Measurements from ENCODE around the gene RASSF3.

DNA sequence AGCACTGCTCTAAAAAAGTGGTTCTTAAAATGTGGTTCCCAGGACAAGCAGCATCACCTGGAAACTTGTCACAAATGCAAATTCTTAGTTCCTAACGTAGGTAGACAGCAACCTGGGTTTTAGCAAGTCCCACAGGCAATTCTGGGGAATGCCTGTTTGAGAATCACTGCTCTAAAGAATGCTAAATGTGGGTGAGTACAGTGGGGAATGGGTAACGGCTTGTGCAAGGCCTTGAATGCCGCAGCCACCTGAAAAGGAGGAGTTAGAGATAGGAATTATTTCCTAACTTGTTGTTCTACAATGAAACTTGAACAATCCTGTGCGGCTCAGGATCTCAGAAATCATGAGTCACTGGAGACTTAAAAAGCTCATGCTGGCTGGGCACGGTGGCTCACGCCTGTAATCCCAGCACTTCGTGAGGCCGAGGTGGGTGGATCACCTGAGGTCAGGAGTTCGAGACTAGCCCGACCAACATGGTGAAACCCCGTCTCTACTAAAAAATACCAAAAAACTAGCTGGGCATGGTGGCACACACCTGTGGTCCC is 114.0 kb downstream of the RASSF3 start:
- TF ChIP-seq, protein P1, sequence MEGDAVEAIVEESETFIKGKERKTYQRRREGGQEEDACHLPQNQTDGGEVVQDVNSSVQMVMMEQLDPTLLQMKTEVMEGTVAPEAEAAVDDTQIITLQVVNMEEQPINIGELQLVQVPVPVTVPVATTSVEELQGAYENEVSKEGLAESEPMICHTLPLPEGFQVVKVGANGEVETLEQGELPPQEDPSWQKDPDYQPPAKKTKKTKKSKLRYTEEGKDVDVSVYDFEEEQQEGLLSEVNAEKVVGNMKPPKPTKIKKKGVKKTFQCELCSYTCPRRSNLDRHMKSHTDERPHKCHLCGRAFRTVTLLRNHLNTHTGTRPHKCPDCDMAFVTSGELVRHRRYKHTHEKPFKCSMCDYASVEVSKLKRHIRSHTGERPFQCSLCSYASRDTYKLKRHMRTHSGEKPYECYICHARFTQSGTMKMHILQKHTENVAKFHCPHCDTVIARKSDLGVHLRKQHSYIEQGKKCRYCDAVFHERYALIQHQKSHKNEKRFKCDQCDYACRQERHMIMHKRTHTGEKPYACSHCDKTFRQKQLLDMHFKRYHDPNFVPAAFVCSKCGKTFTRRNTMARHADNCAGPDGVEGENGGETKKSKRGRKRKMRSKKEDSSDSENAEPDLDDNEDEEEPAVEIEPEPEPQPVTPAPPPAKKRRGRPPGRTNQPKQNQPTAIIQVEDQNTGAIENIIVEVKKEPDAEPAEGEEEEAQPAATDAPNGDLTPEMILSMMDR (IDR thresholded peaks at IDR 0.05) = no peak
- TF ChIP-seq, protein P2, sequence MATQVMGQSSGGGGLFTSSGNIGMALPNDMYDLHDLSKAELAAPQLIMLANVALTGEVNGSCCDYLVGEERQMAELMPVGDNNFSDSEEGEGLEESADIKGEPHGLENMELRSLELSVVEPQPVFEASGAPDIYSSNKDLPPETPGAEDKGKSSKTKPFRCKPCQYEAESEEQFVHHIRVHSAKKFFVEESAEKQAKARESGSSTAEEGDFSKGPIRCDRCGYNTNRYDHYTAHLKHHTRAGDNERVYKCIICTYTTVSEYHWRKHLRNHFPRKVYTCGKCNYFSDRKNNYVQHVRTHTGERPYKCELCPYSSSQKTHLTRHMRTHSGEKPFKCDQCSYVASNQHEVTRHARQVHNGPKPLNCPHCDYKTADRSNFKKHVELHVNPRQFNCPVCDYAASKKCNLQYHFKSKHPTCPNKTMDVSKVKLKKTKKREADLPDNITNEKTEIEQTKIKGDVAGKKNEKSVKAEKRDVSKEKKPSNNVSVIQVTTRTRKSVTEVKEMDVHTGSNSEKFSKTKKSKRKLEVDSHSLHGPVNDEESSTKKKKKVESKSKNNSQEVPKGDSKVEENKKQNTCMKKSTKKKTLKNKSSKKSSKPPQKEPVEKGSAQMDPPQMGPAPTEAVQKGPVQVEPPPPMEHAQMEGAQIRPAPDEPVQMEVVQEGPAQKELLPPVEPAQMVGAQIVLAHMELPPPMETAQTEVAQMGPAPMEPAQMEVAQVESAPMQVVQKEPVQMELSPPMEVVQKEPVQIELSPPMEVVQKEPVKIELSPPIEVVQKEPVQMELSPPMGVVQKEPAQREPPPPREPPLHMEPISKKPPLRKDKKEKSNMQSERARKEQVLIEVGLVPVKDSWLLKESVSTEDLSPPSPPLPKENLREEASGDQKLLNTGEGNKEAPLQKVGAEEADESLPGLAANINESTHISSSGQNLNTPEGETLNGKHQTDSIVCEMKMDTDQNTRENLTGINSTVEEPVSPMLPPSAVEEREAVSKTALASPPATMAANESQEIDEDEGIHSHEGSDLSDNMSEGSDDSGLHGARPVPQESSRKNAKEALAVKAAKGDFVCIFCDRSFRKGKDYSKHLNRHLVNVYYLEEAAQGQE (IDR thresholded peaks at IDR 0.05; ENCODE audit: insufficient read depth in 1 of 2, low read depth in 2 of 2, low read length in 1 of 2) = no peak
- TF ChIP-seq POLR2AphosphoS5 (IDR thresholded peaks at IDR 0.05; ENCODE audit: low read depth, low read length) (no peak), SIN3A (IDR thresholded peaks at IDR 0.05; ENCODE audit: borderline replicate concordance, insufficient read depth, low read depth, low read length) (no peak), TCF7L2 (IDR thresholded peaks at IDR 0.05; ENCODE audit: low read depth, low read length) (no peak)

Measured in Panc1 (cell line).